AG04449 (cell line): ENCODE results near the gene RPS6KA6.

Experiments used
- CTCF ChIA-PET: fragments of 350-600 bp; formaldehyde crosslinking; extraction: SDS; loops from one replicate; lab custom pipeline; 2021; ENCODE audit warnings: antibody characterized with exemption; lab: Yijun Ruan, JAX
- POLR2A ChIA-PET: fragments of 400-600, 350-600 bp; formaldehyde crosslinking; extraction: SDS; loops from one replicate; lab custom pipeline; 2020; ENCODE audit warnings: antibody characterized with exemption, inconsistent platforms; lab: Yijun Ruan, JAX
- DNase-seq: peaks from one replicate; pipeline ENCODE4 v3.0.0-alpha.2; 2010; ENCODE audit warnings: low read depth, low spot score
- H3K4me3 ChIP-seq: 2 replicates; pipeline ENCODE4 v1.5.1; 2011; ENCODE audit warnings: low read depth, mild to moderate bottlenecking, control low read depth, low read length
- CTCF ChIP-seq: IDR thresholded peaks from one replicate; pipeline ENCODE4 v1.5.1; 2011; ENCODE audit warnings: mild to moderate bottlenecking, moderate library complexity, low read length, control low read depth, inconsistent platforms; ENCODE audit not compliant: insufficient read depth; ENCODE audit errors: missing control alignments

The RPS6KA6 gene

GRCh38 chrX:84216881-84217280, 28.9 kb upstream of the RPS6KA6 start:
- POLR2A ChIA-PET: no interaction called here
- no peak for TF ChIP-seq CTCF
- CTCF ChIA-PET: no interaction called here
- no peak overlapping the region for H3K4me3 ChIP-seq
- DNase-seq: no peak

DNA sequence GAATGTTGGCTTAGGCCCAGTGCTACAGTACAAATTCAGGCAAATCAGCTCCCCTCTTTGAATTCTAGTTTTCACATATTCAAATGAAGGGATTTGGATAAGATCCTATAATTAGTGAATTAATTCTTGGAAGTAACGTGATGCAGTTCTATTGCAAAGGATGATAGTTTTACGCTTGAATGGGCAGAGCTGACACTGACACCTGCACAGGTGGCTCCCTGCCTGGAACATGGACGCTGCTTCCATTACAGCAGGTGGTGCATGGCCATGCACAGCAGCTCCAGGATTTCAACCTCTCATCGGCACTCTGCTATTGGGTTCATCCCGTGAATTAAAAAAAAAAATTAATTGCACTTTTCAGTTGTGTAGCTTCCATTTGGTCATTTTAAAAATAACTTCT, 28.4 kb upstream of the RPS6KA6 start:
- H3K4me3 ChIP-seq: no peak overlapping the region
- DNase-seq: no peak
- POLR2A ChIA-PET: no interaction called here
- CTCF ChIA-PET: no interaction called here
- TF ChIP-seq CTCF: no peak

DNA sequence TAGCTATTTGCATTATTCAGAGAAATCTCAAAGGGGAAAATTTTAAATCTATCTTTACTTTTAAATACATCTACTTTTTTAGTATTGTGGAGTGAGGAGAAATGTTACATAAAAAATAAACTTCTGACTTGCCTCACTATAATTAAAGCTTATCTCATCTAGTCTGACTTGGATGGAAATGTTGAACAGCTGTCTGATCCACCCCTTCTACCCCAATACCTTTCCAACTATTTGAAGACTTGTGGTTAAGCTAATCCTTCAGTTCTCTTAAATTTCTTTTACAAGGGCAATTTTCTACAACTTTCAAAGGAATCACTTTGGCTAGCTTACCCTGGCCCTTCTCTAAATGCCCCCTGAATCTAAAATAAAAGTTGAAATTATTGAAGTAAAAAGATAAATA, 17.3 kb upstream of the RPS6KA6 start:
- CTCF ChIA-PET: no interaction called here
- POLR2A ChIA-PET: no interaction called here
- TF ChIP-seq CTCF: no peak

GRCh38 chrX:84199688-84200087, 11.7 kb upstream of the RPS6KA6 start:
- ChIA-PET POLR2A (no interaction called here), CTCF (no interaction called here)
- no peak for DNase-seq
- TF ChIP-seq CTCF: no peak
- no peak overlapping the region for H3K4me3 ChIP-seq

More for the DNA sequence above, 17.3 kb upstream of the RPS6KA6 start:
- no peak for DNase-seq
- no peak overlapping the region for H3K4me3 ChIP-seq

DNA sequence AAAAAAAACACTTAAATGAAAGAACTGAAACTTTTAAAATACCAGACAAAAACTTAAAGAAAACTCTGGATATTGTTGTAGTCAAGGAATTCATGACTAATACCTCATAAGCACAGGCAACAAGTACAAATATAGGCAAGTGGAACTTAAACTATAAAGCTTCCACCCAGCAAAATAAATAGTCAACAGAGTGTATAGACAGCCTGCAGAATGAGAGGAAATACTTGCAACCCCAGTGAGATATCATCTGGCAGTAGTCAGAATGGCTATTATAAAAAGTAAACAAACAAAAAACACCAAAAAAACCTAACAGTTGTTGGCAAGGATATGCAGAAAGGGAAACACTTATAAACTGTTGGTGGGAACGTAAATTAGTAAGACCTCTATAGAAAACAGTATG, 9.6 kb upstream of the RPS6KA6 start:
- POLR2A ChIA-PET: no interaction called here
- TF ChIP-seq CTCF: no peak

DNA sequence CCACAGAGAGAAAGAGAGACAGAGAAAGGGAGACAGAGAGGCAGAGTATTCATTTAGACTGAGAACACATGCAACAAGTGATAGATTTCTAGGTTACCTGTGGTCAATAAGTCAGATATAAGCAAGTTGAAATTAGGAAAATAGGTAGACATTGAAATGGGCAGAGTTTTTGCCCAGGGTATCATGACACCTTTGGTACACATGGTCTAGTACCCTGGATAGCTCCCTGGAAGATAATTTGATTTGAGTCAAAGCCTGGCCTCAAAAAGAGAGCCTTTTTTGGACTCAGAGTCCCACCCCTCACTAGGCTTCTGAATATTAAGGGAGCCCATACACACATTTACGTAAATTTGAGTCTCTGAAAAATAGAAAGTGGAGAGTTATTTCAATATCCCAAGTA, 4.0 kb upstream of the RPS6KA6 start:
- DNase-seq: no peak
- no peak for TF ChIP-seq CTCF
- H3K4me3 ChIP-seq: no peak overlapping the region
- POLR2A ChIA-PET: no interaction called here
- CTCF ChIA-PET: no interaction called here

More for the DNA sequence above, 9.6 kb upstream of the RPS6KA6 start:
- DNase-seq: no peak
- no peak overlapping the region for H3K4me3 ChIP-seq
- CTCF ChIA-PET: no interaction called here
